ENCODE data around the gene UROC1.

UROC1 gene

DNA sequence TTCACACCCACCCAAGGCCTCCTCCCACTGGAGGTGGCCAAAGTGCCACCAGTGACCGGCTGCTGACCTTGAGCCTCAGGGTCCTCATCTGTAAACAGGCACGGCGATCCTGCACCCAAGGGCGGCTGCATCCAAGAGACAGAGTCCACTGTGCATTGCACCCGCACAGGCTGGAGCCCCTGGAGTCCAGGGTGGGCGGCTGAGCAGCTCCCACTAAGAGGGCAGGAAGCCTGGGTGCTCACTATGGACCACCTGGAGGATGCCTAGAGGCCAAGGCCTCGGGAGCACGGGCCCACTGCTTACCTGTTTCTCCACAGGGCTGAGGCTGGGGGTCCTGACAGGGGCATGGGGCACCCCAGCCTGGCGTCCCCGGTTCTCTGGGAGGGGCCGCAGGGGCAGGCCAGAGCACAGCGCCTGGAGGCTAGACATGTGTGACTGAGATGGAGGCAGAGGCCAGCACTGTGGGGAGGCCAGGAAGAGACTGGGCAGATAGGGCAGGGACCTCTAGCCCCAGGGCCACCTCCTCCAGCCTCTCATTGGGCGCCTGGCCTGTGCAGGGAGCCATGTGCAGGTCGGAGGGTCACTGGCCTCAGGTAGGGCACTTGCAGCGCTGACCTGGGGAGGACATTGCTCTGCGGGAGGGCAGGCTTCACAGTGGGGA, at the start of gene UROC1:
Gene UROC1, minus strand, starts transcription at position 483 of the 661 bp plus-strand sequence. Its CDS starts 54 bp downstream, at position 429.
- 0 out of 2 replicates have a peak, but pooled peaks cover 2% of the 10 kb centered on the region for H3K27me3 ChIP-seq (ENCODE audit: insufficient read depth, low read depth)

GRCh38 chr3:126562737-126563276, 45.2 kb upstream of the UROC1 start:
- Histone ChIP-seq H3K4me1 (ENCODE audit: low read depth, poor library complexity, severe bottlenecking) (no peaks in the 10 kb centered on the region), H3K4me2 (no peak overlapping the region), H3K79me2 (ENCODE audit: insufficient read depth, low read depth) (no peaks in the 10 kb centered on the region), H3K27me3 (ENCODE audit: insufficient read depth, low read depth) (no peaks in the 10 kb centered on the region), H3K27ac (no peak overlapping the region), H4K20me1 (ENCODE audit: insufficient read depth) (no peaks in the 10 kb centered on the region), H2AFZ (ENCODE audit: low read depth) (no peak overlapping the region), H3K9ac (no peak overlapping the region), H3K36me3 (ENCODE audit: insufficient read depth) (no peaks in the 10 kb centered on the region), H3K4me3 (IDR thresholded peaks at IDR 0.05; ENCODE audit: insufficient read depth, low read depth, low read length) (no peak overlapping the region)
- TF ChIP-seq CTCF (conservative IDR thresholded peaks at IDR 0.05; ENCODE audit: low read depth, low read length), result no peak

More for the DNA sequence above, at the start of gene UROC1:
- Histone ChIP-seq H3K4me3 (IDR thresholded peaks at IDR 0.05; ENCODE audit: insufficient read depth, low read depth, low read length) (no peak within 1 kb of the TSS), H3K79me2 (ENCODE audit: insufficient read depth, low read depth) (no peaks in the 10 kb centered on the region), H3K36me3 (ENCODE audit: insufficient read depth) (no peaks in the 10 kb centered on the region), H4K20me1 (ENCODE audit: insufficient read depth) (no peaks in the 10 kb centered on the region), H3K27ac (no peak within 1 kb of the TSS), H3K4me2 (no peak within 1 kb of the TSS), H3K4me1 (ENCODE audit: low read depth, poor library complexity, severe bottlenecking) (no peaks in the 10 kb centered on the region), H2AFZ (ENCODE audit: low read depth) (no peak within 1 kb of the TSS), H3K9ac (no peak within 1 kb of the TSS)
- no peak for TF ChIP-seq CTCF (conservative IDR thresholded peaks at IDR 0.05; ENCODE audit: low read depth, low read length)

DNA sequence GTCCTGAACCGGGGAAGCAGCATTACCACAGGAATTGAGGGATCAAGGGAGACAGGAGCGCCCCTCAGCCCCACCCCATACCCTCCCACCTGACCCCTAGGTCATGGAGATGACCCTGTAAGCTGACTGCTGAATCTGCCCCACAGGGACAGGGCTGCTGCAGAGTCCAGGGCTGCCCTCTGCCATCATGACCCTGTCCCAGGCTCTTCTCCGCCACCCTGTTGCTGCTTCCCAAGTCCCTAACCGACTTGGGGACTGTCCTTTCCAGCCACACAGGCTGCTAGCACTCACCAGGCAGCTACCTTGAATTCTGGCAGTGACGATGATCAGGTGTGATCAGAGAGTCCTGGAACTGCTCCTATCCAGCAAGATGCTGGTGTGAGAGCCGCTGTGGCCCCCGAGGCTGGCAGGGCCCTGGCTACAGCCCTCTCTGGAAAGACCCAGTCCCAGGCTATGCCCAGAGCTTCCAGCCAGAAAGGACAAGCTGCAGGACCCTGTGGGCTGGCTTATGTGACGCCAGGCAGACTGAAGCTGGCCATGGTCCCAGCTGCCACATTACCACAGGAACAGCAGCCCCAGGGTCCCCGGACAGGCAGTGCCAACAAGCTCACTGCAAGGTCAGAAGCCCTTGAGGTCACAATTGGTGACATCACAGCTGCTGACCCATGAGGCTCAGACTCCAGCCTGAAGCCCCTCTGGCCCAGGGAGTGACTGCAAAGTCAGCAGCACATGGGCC, 40.9 kb upstream of the UROC1 start, which contains the start of gene C3orf22:
Gene C3orf22, minus strand, starts transcription at position 597 of the 736 bp plus-strand sequence. CDS start 5,542 bp downstream, outside the sequence.
- no peaks in the 10 kb centered on the region for H3K36me3 ChIP-seq (ENCODE audit: insufficient read depth)
- H4K20me1 ChIP-seq (ENCODE audit: insufficient read depth), result no peaks in the 10 kb centered on the region
- no peaks in the 10 kb centered on the region for H3K4me1 ChIP-seq (ENCODE audit: low read depth, poor library complexity, severe bottlenecking)
- H3K79me2 ChIP-seq (ENCODE audit: insufficient read depth, low read depth), result no peaks in the 10 kb centered on the region
- no peak for TF ChIP-seq CTCF (conservative IDR thresholded peaks at IDR 0.05; ENCODE audit: low read depth, low read length)
- no peak within 1 kb of the TSS for H2AFZ ChIP-seq (ENCODE audit: low read depth)
- no peak within 1 kb of the TSS for H3K27ac ChIP-seq
- H3K9ac ChIP-seq, result no peak within 1 kb of the TSS
- H3K4me3 ChIP-seq (IDR thresholded peaks at IDR 0.05; ENCODE audit: insufficient read depth, low read depth, low read length), result no peak within 1 kb of the TSS
- H3K4me2 ChIP-seq, result no peak within 1 kb of the TSS
- H3K27me3 ChIP-seq (ENCODE audit: insufficient read depth, low read depth), result no peaks in the 10 kb centered on the region

- Histone ChIP-seq H3K27me3 (ENCODE audit: insufficient read depth, low read depth) (no peaks in the 10 kb centered on the region), H3K36me3 (ENCODE audit: insufficient read depth) (no peaks in the 10 kb centered on the region), H2AFZ (ENCODE audit: low read depth) (no peak overlapping the region), H3K27ac (no peak overlapping the region), H3K4me2 (no peak overlapping the region), H3K4me1 (ENCODE audit: low read depth, poor library complexity, severe bottlenecking) (no peaks in the 10 kb centered on the region), H3K9ac (no peak overlapping the region), H4K20me1 (ENCODE audit: insufficient read depth) (no peaks in the 10 kb centered on the region), H3K79me2 (ENCODE audit: insufficient read depth, low read depth) (no peaks in the 10 kb centered on the region), H3K4me3 (IDR thresholded peaks at IDR 0.05; ENCODE audit: insufficient read depth, low read depth, low read length) (no peak overlapping the region)
- TF ChIP-seq CTCF (conservative IDR thresholded peaks at IDR 0.05; ENCODE audit: low read depth, low read length), result no peak
Measured at GRCh38 chr3:126557761-126558160, 40.2 kb upstream of the UROC1 start.
